WERI-Rb-1 (cell line): ENCODE measurements around the gene RNF182.
"Not testable (repeated sequence)": the region's sequence is repeated elsewhere in the genome, so short reads cannot be mapped to it uniquely, and the experiment has no call there.

Source experiments
- DNase-seq: peaks from one replicate; pipeline ENCODE4 v3.0.0-alpha.2; 2020
- H3K27ac ChIP-seq: fragments of 250-450 bp; sonication (Bioruptor Pico); 2 replicates; pipeline ENCODE4 v1.5.1; 2020; ENCODE audit warnings: mild to moderate bottlenecking, moderate library complexity
- H3K27me3 ChIP-seq: fragments of 250-450 bp; sonication (Bioruptor Pico); 2 replicates; pipeline ENCODE4 v1.5.1; 2021; ENCODE audit warnings: mild to moderate bottlenecking, low read depth, moderate library complexity; ENCODE audit not compliant: insufficient read depth, severe bottlenecking
- H3K36me3 ChIP-seq: fragments of 250-450 bp; sonication (Bioruptor Pico); 2 replicates; pipeline ENCODE4 v1.5.1; 2020; ENCODE audit warnings: mild to moderate bottlenecking, moderate library complexity
- H3K4me3 ChIP-seq: 2 replicates; pipeline ENCODE4 v1.5.1; 2011; ENCODE audit warnings: low read depth, mild to moderate bottlenecking, control low read depth, low read length
- H3K9me3 ChIP-seq: fragments of 250-450 bp; sonication (Bioruptor Pico); 2 replicates; pipeline ENCODE4 v1.5.1; 2021; ENCODE audit warnings: mild to moderate bottlenecking, moderate library complexity; ENCODE audit not compliant: severe bottlenecking
- TF ChIP-seq, protein P1 (sequence below): IDR thresholded peaks from 2 replicates; pipeline ENCODE4 v1.5.1; 2011; ENCODE audit warnings: low read depth, mild to moderate bottlenecking, control low read depth, inconsistent platforms, low read length

RNF182 gene

DNA sequence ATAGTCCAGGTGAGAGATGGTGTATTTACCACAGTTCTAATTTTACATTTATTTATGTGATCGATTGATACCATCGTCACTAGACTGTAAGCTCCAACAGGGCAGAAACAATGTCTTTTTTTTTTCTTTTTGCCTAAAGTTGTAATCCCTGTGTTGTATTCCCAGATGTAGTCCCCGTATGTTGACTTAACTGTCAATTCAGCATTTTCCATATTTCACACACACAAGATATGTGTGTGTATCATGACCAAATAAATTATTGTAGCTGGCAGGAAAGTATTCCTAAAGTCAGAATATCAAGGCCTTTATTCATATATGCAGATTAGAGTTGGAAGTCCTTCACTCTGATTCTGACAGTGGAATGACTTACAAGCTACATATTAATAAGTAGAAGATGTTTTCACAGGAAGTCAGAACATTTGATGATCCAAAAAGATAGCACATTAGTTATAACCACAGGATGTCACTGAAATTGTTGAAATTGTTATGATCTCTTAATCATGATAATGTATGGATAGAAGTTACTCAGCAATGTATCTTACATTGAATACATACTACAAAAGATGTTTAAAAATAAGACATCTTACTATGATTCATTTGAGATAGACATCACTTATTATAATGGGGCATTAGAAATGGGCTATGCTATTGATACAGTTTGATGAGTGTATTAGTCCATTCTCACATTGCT lies 10.6 kb downstream of the RNF182 start:
- peaks cover 3% of the 10 kb centered on the region for H3K9me3 ChIP-seq
- no peak overlapping the region for H3K27ac ChIP-seq
- DNase-seq: no peak
- H3K27me3 ChIP-seq: no peaks in the 10 kb centered on the region
- H3K4me3 ChIP-seq: no peak overlapping the region
- TF ChIP-seq, protein P1, sequence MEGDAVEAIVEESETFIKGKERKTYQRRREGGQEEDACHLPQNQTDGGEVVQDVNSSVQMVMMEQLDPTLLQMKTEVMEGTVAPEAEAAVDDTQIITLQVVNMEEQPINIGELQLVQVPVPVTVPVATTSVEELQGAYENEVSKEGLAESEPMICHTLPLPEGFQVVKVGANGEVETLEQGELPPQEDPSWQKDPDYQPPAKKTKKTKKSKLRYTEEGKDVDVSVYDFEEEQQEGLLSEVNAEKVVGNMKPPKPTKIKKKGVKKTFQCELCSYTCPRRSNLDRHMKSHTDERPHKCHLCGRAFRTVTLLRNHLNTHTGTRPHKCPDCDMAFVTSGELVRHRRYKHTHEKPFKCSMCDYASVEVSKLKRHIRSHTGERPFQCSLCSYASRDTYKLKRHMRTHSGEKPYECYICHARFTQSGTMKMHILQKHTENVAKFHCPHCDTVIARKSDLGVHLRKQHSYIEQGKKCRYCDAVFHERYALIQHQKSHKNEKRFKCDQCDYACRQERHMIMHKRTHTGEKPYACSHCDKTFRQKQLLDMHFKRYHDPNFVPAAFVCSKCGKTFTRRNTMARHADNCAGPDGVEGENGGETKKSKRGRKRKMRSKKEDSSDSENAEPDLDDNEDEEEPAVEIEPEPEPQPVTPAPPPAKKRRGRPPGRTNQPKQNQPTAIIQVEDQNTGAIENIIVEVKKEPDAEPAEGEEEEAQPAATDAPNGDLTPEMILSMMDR: no peak
- no peaks in the 10 kb centered on the region for H3K36me3 ChIP-seq

DNA sequence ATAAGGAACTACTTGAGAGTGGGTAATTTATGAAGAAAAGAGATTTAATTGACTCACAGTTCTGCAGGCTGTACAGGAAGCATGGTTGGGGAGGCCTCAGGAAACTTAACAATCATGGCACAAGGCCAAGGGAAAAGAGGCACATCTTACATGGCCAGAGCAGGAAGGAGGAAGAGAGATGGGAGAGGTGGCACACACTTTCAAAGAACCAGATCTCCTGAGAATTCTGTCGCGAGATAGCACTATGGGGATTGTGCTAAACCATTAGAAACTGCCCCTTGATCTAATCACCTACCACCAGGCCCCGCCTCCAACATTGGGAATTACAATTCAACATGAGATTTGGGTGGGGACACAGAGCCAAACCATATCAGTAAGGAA lies 11.1 kb downstream of the RNF182 start:
- not testable (repeated sequence) for H3K36me3 ChIP-seq, H3K4me3 ChIP-seq, DNase-seq, H3K9me3 ChIP-seq, H3K27me3 ChIP-seq, H3K27ac ChIP-seq

DNA sequence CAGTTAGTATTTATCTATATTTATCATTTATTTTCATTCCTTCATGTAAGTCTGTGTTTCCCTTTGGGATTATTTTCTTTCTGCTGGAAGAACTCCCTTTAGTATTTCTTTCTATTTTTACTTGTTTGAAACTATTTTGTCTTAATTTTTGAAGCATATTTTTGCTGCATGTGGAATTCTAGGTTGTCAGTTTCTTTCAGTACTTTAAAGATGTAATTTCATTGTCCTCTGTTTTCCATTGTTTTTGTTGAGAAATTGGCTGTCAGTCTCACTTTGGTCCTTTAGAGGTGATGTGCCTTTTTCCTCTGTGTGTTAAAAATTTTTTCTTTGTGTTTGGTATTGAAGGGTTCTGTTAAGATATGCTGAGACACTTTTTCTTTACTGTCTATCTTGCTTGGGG lies 17.1 kb downstream of the RNF182 start:
- DNase-seq: no peak
- no peak overlapping the region for H3K4me3 ChIP-seq

DNA sequence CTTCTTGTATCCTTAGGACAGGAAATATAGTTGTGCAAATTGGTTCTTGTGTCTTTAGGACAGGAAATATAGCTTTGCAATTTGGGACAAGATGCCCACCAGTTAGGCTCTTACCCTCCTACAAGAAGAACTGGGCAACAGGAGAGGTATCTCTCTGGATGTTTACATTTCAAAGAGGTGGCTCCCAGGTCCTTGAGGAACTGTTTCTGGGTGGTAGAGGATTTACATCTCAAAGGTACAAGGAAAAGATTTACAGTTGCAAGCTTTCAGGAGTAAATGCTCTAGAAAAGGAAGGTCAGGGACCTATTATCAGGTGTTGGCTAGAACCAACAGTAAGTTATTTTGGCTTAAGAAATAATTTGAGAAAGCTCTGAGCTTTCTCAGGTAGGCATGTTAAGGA lies 19.2 kb downstream of the RNF182 start:
- H3K27ac ChIP-seq: no peak overlapping the region
- H3K36me3 ChIP-seq: no peaks in the 10 kb centered on the region
- no peak for DNase-seq
- no peak overlapping the region for H3K4me3 ChIP-seq
- peaks cover 10% of the 10 kb centered on the region for H3K9me3 ChIP-seq
- no peaks in the 10 kb centered on the region for H3K27me3 ChIP-seq
- TF ChIP-seq, protein P1: no peak

More for the DNA sequence above, 17.1 kb downstream of the RNF182 start:
- TF ChIP-seq, protein P1: no peak
- Histone ChIP-seq H3K9me3 (peaks cover 10% of the 10 kb centered on the region), H3K27ac (no peak overlapping the region), H3K36me3 (no peaks in the 10 kb centered on the region), H3K27me3 (no peaks in the 10 kb centered on the region)

DNA sequence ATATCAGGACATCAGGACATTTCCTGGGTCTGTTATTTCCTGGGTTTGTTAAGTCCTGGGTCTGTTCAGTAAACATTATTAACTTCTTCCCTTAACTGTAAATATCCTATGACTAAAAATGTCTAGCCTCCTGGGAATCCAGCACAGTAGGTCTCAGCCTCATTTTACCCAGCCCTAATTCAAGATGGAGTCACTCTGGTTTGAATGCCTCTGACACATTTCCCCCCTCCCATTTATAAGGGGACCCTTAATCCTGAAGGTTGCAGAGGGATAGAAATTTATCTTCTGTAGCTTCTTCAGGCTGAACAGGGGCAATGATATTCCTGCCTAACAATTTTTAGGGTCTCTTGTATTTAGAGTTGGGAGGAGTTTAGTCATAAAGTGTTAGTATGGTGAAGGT lies 21.8 kb downstream of the RNF182 start:
- no peaks in the 10 kb centered on the region for H3K36me3 ChIP-seq
- DNase-seq: no peak
- TF ChIP-seq, protein P1: no peak
- no peaks in the 10 kb centered on the region for H3K27me3 ChIP-seq
- H3K4me3 ChIP-seq: no peak overlapping the region
- H3K9me3 ChIP-seq: peaks cover 10% of the 10 kb centered on the region
- no peak overlapping the region for H3K27ac ChIP-seq

DNA sequence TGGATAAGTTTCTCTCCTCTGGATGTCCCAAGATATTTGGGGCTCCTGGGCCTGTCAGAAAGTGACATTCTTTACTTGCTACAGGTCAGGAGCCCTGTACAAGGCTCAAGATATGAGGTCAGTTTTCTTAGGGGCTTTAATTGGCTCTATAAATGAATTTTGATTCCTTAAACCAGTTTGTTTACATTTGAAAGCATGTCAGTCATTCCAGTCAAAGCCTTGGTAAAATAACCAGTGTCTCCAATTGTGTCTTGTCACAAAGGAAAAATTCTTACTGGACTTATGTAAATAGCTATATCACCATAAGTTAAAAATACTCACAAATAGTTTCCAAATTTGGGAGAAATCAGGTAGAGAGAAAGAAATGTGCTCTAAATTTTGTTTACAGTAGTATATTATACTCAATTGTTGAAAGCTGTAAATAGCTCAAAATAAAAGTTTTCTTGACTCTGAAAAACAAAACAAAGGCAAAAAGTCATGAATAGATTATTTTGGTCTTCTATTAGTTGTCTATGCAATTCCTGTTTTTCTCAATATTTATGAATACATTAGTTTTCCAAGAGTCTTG lies 22.9 kb downstream of the RNF182 start:
- peaks cover 1% of the 10 kb centered on the region for H3K9me3 ChIP-seq
- H3K27ac ChIP-seq: no peak overlapping the region
- H3K4me3 ChIP-seq: no peak overlapping the region
- no peak for DNase-seq
- no peaks in the 10 kb centered on the region for H3K36me3 ChIP-seq
- TF ChIP-seq, protein P1: no peak
- no peaks in the 10 kb centered on the region for H3K27me3 ChIP-seq
